Lower leg skin (tissue), 4 donors: ENCODE results near the gene TSPOAP1. TPM values are rescaled to one million over a fixed set of nuclear protein-coding genes. Genes with fewer than 3 reads are reported as not detected.
A peak's percentile ranks its signal among the peaks of the same experiment; 100 is the strongest.

ENCODE experiments used
- DNase-seq, 2 donors: peaks; one replicate each; pipeline ENCODE4 v3.0.0-alpha.2; 2019; ENCODE audit warnings: low spot score in 2 of 2
- H3K4me3 ChIP-seq: fragments of 200-600 bp; sonication (generic); 2 replicates; pipeline ENCODE4 v1.5.1; 2017; ENCODE audit warnings: mild to moderate bottlenecking, low read depth; ENCODE audit not compliant: poor library complexity, severe bottlenecking
- POLR2A ChIP-seq, 2 donors: fragments of 450-650 bp; IDR thresholded peaks; one replicate each; pipeline ENCODE4 v1.6.1; 2016 to 2017; ENCODE audit warnings: antibody characterized with exemption in 2 of 2, mild to moderate bottlenecking in 1 of 2, moderate library complexity in 1 of 2
- WGBS, 2 donors: methylation state at CpG; one replicate each; pipeline ENCODE4 v1.1.5; 2018; 5-methylcytosine and 5-hydroxymethylcytosine counted together
- intact Hi-C: fragments of 100-400 bp; cut with DNase I; formaldehyde crosslinking; loops from one replicate; pipeline ENCODE4 v1.15.0; 2023; ENCODE audit warnings: low total_unique reads
- total RNA-seq, 4 donors: library from RNA; depleted of rRNA; stranded (reverse); fragments of >200 nt; gene quantifications; one replicate each; pipeline ENCODE4 v1.1.0, GENCODE V29; 2016
- TF ChIP-seq, protein P1 (sequence below), 3 donors: fragments of 450-650 bp; IDR thresholded peaks; one replicate each; pipeline ENCODE4 v1.5.1; 2016; ENCODE audit warnings: antibody characterized with exemption in 3 of 3, mild to moderate bottlenecking in 3 of 3, moderate library complexity in 2 of 3

The TSPOAP1 gene
- total RNA-seq, 4 donors from 2014 or later = 8.2 to 18.3 (median 8.8) TPM

DNA sequence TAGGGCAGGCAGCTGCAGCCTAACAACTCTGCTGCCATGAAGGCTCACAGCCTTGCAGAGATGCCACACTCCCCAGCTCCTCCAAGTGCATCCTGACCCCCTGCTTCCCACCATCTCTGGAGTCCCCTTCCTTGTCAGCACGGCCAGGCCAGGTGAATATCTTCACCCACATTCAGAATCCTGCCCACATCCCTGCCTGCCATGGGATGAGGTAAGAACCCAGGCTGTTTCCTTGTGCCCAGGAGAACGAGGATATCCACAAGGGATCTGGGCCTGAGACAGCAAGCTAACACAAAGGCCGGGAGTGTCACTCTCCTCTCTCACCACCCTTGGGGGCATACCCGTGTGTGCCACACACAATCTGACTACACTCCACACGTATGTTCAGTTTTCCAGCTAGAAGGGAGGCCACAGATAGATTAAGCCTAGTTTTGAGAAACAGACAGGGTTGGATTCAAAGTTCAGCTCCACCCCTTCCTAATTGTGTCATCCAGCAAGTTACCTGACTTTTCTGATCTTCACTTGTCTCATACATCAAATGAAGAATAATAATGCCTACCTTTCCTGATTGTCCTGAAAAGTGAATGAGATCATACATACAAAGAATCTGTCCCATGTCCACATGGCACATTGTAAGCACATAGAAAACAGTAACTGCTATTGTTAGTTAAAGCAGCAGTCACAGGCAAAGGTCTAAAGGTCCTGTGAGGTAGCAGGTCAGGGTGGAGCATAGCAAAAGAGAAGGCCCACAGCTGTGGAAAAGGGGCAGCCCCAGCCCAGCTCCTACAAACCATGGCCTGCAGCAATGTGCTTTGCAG lies 40.8 kb upstream of the TSPOAP1 start:
- intact Hi-C loops = no loop called here
- no peak for DNase-seq
- WGBS, 2 donors = 33 to 42% methylated on average over 5 of the region's 5 CpGs
- H3K4me3 ChIP-seq = no peak overlapping the region
- TF ChIP-seq, protein P1, sequence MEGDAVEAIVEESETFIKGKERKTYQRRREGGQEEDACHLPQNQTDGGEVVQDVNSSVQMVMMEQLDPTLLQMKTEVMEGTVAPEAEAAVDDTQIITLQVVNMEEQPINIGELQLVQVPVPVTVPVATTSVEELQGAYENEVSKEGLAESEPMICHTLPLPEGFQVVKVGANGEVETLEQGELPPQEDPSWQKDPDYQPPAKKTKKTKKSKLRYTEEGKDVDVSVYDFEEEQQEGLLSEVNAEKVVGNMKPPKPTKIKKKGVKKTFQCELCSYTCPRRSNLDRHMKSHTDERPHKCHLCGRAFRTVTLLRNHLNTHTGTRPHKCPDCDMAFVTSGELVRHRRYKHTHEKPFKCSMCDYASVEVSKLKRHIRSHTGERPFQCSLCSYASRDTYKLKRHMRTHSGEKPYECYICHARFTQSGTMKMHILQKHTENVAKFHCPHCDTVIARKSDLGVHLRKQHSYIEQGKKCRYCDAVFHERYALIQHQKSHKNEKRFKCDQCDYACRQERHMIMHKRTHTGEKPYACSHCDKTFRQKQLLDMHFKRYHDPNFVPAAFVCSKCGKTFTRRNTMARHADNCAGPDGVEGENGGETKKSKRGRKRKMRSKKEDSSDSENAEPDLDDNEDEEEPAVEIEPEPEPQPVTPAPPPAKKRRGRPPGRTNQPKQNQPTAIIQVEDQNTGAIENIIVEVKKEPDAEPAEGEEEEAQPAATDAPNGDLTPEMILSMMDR (IDR thresholded peaks at IDR 0.05) = no peak

DNA sequence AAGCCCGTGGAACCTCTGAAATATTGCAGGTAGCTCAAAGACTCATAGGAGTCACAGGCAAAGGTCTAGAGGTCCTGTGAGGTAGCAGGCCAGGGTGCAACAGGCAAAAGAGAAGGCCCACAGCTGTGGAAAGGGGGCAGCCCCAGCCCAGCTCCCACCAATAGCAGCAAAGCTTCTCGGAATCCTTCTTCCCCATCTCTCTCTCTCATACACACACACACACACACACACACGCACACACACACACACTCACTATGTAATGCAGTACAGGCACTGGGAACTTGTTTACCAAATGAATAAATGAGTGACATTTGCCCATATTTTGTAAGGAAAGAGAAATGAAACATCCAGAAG lies 40.2 kb upstream of the TSPOAP1 start:
- no peak for DNase-seq
- H3K4me3 ChIP-seq = no peak overlapping the region
- 58 to 59% methylated on average over 3 of the region's 3 CpGs for WGBS, 2 donors
- intact Hi-C loops = no loop called here
- no peak for TF ChIP-seq POLR2A (IDR thresholded peaks at IDR 0.05)
- TF ChIP-seq, protein P1 (IDR thresholded peaks at IDR 0.05) = no peak

DNA sequence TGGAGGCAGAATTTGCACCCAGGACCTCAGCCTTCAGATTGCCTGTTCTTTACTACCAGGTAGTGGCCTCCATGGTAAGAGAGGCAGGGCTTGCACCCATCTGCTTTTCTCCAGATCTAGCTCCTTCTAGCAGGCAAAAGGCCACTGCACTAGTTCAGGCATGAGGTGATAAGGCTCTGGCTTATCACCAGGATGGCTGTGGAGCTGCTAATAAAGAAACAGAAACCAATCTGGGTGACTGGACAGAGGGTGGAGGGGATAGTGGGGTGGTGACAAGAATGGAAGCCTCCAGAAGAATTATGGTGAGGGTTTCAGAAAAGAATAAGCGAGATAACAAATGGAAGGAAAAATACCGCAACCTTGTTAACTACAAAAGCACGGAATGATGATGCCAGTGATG lies 38.9 kb upstream of the TSPOAP1 start:
- 90 to 91% methylated on average over 3 of the region's 3 CpGs for WGBS, 2 donors

DNA sequence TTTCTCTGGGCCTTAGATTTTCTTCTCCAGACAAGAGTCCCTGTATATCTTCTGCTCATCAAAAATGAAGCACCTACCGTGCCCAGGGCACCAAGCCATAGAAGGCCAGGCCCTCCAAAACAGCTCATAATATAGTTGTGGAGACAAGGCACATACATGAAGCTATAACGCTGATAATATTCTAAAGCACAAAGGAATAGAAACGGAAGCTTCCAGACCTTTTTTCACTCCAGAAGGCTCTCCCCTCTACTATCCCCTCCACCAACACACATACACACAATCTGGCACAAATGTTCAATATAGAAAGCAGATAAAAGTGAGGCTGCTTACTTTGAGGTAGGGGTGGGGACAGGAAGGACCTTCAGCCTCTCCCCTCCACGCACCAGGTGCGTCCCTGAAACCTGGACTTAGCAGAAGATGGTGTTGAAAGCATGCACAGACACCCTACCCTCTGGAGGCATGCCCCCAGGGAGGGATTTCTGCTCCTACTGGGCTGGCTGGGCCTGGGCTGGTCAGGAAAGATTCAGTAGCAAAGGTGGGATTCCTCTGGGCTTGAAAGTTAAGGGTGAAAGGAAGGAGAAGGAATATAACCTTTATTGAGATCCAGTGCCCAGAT lies 37.5 kb upstream of the TSPOAP1 start:
- H3K4me3 ChIP-seq = no peak overlapping the region
- 47% methylated on average over 5 of the region's 5 CpGs for WGBS, 2 donors
- intact Hi-C loops = no loop called here
- TF ChIP-seq, protein P1 (IDR thresholded peaks at IDR 0.05) = no peak
- DNase-seq = no peak

More for the DNA sequence above, 38.9 kb upstream of the TSPOAP1 start:
- DNase-seq = no peak
- no peak for TF ChIP-seq POLR2A (IDR thresholded peaks at IDR 0.05)
- TF ChIP-seq, protein P1 (IDR thresholded peaks at IDR 0.05) = no peak
- no peak overlapping the region for H3K4me3 ChIP-seq
- intact Hi-C loops = no loop called here

DNA sequence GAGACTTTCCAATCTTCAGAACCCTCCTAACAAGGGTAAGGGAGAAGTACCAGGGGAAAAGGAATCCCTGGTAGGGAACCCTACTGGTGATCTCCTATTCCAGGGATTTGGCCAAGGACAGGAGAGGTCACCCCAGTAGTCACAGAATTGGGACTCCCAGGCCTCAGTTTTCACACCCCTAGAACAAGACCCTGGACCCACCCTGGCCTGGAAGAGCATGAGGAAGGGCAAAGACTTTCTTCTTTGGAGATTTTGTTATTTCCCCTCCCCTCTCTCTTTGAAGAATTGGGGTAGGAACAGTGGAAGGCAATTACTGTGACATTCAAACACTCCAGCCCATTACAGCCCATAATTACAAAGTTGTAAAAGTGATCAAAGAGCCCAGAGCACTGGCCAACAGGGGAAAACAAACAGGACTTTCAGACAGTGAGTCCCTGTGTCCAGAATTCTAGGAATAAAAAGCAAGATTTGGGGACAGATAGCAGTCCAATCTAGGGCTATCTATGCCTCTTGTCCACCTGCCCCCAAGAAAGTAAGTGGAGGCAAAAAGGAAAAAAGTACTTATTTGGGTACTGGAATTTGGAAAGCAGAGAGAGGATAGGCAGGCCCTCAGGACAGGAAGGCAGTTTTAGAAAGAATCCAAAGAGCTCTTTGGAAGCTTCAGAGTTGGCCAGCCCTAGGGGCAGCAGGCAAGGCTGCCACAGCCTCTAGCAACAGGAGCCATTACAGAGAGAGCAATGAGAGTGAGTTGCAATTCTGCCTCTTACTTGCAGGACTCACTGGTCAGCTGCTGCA lies 36.8 kb upstream of the TSPOAP1 start:
- peak in 1 of 2 donors; percentile 48 for DNase-seq
- no peak for TF ChIP-seq POLR2A (IDR thresholded peaks at IDR 0.05)
- TF ChIP-seq, protein P1 (IDR thresholded peaks at IDR 0.05) = no peak
- no peak overlapping the region for H3K4me3 ChIP-seq
- intact Hi-C loops = no loop called here
